NT2/D1 (cell line): ENCODE data around the gene ASRGL1.

ENCODE experiments used
- SUZ12 ChIP-seq: IDR thresholded peaks from 2 replicates; pipeline ENCODE4 v1.6.1; 2011; ENCODE audit not compliant: insufficient read length, insufficient read depth; ENCODE audit errors: extremely low read depth
- YY1 ChIP-seq: IDR thresholded peaks from 2 replicates; pipeline ENCODE4 v1.6.1; 2011; ENCODE audit not compliant: insufficient read length, insufficient read depth
- ZNF274 ChIP-seq: IDR thresholded peaks from 2 replicates; pipeline ENCODE4 v1.6.1; 2011; ENCODE audit warnings: mild to moderate bottlenecking, low read depth, low read length

DNA sequence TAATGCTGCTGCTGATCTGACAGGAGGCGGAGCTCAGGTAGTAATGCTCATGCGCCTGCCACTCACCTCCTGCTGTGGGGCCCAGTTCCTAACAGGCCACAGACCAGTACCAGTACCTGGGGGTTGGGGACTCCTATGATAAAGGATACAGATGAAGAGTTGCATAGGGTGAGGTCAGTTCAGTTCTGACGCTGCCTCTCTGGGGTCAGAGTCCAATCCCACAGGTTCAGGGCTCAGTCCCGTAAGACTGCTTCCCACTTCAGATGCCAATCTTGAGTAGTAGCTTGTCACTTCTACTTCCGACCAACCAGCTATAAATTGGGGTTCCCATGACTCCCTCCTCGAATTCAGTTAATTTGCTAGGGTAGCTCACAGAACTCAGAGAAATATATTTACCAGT is 8.6 kb downstream of the ASRGL1 start:
- no peak for TF ChIP-seq SUZ12
- TF ChIP-seq YY1 = no peak
- no peak for TF ChIP-seq ZNF274
